SK-N-SH (cell line): ENCODE results near the gene HAGHL.

Experiments used
- EZH2phosphoT487 ChIP-seq: fragments of 200-600 bp; sonication (generic); IDR thresholded peaks from 2 replicates; pipeline ENCODE4 v1.6.1; 2017; ENCODE audit warnings: low read depth, mixed run types, mild to moderate bottlenecking, antibody characterized with exemption, moderate library complexity, borderline replicate concordance
- GABPA ChIP-seq: IDR thresholded peaks from 2 replicates; pipeline ENCODE4 v1.4.0; 2012; ENCODE audit warnings: low read depth, mild to moderate bottlenecking
- NFIC ChIP-seq: IDR thresholded peaks from 2 replicates; pipeline ENCODE4 v1.4.0; 2012; ENCODE audit warnings: borderline replicate concordance
- POLR2AphosphoS5 ChIP-seq: IDR thresholded peaks from 2 replicates; pipeline ENCODE4 v1.6.1; 2012; ENCODE audit warnings: low read depth, low read length
- RFX5 ChIP-seq: IDR thresholded peaks from 2 replicates; pipeline ENCODE4 v1.6.1; 2012; ENCODE audit warnings: mild to moderate bottlenecking, improper control_type of control experiment, low read length
- TAF1 ChIP-seq: IDR thresholded peaks from 2 replicates; pipeline ENCODE4 v1.6.1; 2012; ENCODE audit warnings: low read depth, mild to moderate bottlenecking, low read length, moderate library complexity, borderline replicate concordance
- USF2 ChIP-seq: fragments of 150-350 bp; IDR thresholded peaks from 2 replicates; pipeline ENCODE4 v1.6.1; 2017; ENCODE audit warnings: antibody characterized with exemption, low read length, low read depth, borderline replicate concordance
- TF ChIP-seq, protein P1 (sequence below): fragments of 200-600 bp; sonication (generic); IDR thresholded peaks from 2 replicates; pipeline ENCODE4 v1.6.1; 2017; ENCODE audit warnings: antibody characterized with exemption, mild to moderate bottlenecking, moderate library complexity

DNA sequence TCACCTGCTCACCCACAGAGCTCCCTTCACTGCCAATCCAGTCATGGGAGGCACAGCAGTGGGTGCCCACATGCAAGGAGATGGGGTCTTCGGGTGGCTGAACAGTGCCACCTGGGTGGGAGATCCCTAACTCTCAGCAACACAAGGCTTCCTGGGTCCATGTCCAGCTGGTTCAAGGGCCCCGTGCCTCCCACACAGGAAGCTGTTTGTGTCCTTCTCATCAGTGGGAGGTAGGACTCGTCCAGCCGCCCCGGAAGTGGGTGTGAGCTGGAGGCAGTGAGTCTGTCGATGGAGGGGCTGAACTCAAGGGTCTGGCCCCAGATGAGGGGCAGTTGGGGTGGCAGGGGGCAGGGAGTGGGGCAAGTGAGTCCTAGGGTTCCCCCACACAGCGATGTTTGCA lies 22.9 kb upstream of the HAGHL start:
- TF ChIP-seq TAF1 (no peak), USF2 (no peak), EZH2phosphoT487 (no peak), GABPA (no peak), NFIC (no peak), POLR2AphosphoS5 (no peak), RFX5 (no peak)
- TF ChIP-seq, protein P1, sequence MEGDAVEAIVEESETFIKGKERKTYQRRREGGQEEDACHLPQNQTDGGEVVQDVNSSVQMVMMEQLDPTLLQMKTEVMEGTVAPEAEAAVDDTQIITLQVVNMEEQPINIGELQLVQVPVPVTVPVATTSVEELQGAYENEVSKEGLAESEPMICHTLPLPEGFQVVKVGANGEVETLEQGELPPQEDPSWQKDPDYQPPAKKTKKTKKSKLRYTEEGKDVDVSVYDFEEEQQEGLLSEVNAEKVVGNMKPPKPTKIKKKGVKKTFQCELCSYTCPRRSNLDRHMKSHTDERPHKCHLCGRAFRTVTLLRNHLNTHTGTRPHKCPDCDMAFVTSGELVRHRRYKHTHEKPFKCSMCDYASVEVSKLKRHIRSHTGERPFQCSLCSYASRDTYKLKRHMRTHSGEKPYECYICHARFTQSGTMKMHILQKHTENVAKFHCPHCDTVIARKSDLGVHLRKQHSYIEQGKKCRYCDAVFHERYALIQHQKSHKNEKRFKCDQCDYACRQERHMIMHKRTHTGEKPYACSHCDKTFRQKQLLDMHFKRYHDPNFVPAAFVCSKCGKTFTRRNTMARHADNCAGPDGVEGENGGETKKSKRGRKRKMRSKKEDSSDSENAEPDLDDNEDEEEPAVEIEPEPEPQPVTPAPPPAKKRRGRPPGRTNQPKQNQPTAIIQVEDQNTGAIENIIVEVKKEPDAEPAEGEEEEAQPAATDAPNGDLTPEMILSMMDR, result no peak
